ENCODE measurements around the gene ONECUT2.
"Not testable (repeated sequence)": the region's sequence is repeated elsewhere in the genome, so short reads cannot be mapped to it uniquely, and the experiment has no call there.

DNA sequence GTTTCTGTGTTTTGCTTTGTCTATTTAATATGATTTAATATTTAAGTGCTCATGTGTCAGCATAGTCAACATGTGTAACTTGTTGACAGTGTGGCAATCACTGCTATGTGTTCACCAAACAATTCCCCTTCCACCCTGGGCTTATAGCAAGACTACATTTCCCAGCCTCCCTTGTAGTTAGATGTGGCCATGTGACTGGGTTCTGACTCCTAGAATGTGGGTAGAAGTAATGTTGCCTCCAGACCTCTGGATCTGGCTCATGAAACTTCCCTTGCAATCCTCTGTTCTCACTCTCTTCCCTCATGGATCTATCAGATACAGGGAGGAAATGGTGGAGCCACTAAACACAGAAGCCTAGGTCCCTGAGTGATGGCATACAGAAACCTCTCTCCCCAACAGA lies 87.2 kb downstream of the ONECUT2 start:
- TF ChIP-seq SMARCA4 (IDR thresholded peaks at IDR 0.05); MYC (IDR thresholded peaks at IDR 0.05; ENCODE audit: low read depth, low read length); MYC (CRISPR knock-in tag; IDR thresholded peaks at IDR 0.05; ENCODE audit: borderline replicate concordance, low read depth); ZNF354B (CRISPR knock-in tag; IDR thresholded peaks at IDR 0.05); PHF20 (IDR thresholded peaks at IDR 0.05; ENCODE audit: partially characterized antibody): not testable (repeated sequence)
- TF ChIP-seq, protein P1, sequence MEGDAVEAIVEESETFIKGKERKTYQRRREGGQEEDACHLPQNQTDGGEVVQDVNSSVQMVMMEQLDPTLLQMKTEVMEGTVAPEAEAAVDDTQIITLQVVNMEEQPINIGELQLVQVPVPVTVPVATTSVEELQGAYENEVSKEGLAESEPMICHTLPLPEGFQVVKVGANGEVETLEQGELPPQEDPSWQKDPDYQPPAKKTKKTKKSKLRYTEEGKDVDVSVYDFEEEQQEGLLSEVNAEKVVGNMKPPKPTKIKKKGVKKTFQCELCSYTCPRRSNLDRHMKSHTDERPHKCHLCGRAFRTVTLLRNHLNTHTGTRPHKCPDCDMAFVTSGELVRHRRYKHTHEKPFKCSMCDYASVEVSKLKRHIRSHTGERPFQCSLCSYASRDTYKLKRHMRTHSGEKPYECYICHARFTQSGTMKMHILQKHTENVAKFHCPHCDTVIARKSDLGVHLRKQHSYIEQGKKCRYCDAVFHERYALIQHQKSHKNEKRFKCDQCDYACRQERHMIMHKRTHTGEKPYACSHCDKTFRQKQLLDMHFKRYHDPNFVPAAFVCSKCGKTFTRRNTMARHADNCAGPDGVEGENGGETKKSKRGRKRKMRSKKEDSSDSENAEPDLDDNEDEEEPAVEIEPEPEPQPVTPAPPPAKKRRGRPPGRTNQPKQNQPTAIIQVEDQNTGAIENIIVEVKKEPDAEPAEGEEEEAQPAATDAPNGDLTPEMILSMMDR (IDR thresholded peaks at IDR 0.05 in 2 of 3, conservative IDR thresholded peaks at IDR 0.05 in 1 of 3; ENCODE audit: insufficient read depth in 2 of 3, low read depth in 1 of 3, low read length in 3 of 3) = not testable (repeated sequence)
